Stimulated activated naive CD8-positive, alpha-beta T cell treated with anti-CD3 and anti-CD28 coated beads, Interleukin-15, Interleukin-2, amounts not matched to agents 100 ng/mL and 50 ng/mL, for 24 hours (primary cell): ENCODE measurements around the gene TRERF1.

Source experiments
- H3K27ac Mint-ChIP-seq: one replicate; pipeline ENCODE4 v1.8.0; 2021; ENCODE audit warnings: mild to moderate bottlenecking, mixed read lengths
- H3K27me3 Mint-ChIP-seq: one replicate; pipeline ENCODE4 v1.8.0; 2021; ENCODE audit warnings: mixed read lengths
- H3K36me3 Mint-ChIP-seq: one replicate; pipeline ENCODE4 v1.8.0; 2021; ENCODE audit warnings: low read depth, mixed read lengths
- H3K4me1 Mint-ChIP-seq: one replicate; pipeline ENCODE4 v1.8.0; 2021; ENCODE audit warnings: low read depth, mixed read lengths
- H3K4me3 Mint-ChIP-seq: one replicate; pipeline ENCODE4 v1.8.0; 2021; ENCODE audit warnings: mild to moderate bottlenecking, mixed read lengths
- H3K9me3 Mint-ChIP-seq: one replicate; pipeline ENCODE4 v1.8.0; 2021; ENCODE audit warnings: mixed read lengths

TRERF1 gene

GRCh38 chr6:42400886-42401612 is 50.7 kb downstream of the TRERF1 start:
- H3K4me3 Mint-ChIP-seq: no peak overlapping the region
- peaks cover 74% of the 10 kb centered on the region for H3K4me1 Mint-ChIP-seq
- peak overlapping the region; percentile 17 for H3K27ac Mint-ChIP-seq
- no peaks in the 10 kb centered on the region for H3K9me3 Mint-ChIP-seq
- H3K36me3 Mint-ChIP-seq: no peaks in the 10 kb centered on the region
- no peaks in the 10 kb centered on the region for H3K27me3 Mint-ChIP-seq

GRCh38 chr6:42400061-42400760 is 51.5 kb downstream of the TRERF1 start:
- H3K9me3 Mint-ChIP-seq: no peaks in the 10 kb centered on the region
- H3K4me3 Mint-ChIP-seq: no peak overlapping the region
- no peaks in the 10 kb centered on the region for H3K27me3 Mint-ChIP-seq
- H3K36me3 Mint-ChIP-seq: no peaks in the 10 kb centered on the region
- no peak overlapping the region for H3K27ac Mint-ChIP-seq
- H3K4me1 Mint-ChIP-seq: peaks cover 81% of the 10 kb centered on the region

GRCh38 chr6:42396720-42397119 is 55.0 kb downstream of the TRERF1 start:
- H3K9me3 Mint-ChIP-seq: no peaks in the 10 kb centered on the region
- no peak overlapping the region for H3K4me3 Mint-ChIP-seq
- no peaks in the 10 kb centered on the region for H3K36me3 Mint-ChIP-seq
- H3K27ac Mint-ChIP-seq: no peak overlapping the region
- no peaks in the 10 kb centered on the region for H3K27me3 Mint-ChIP-seq
- H3K4me1 Mint-ChIP-seq: peaks cover 81% of the 10 kb centered on the region

- Mint-ChIP-seq H3K4me3 (peak overlapping the region; percentile 27), H3K27ac (peak overlapping the region; percentile 78), H3K36me3 (no peaks in the 10 kb centered on the region), H3K27me3 (no peaks in the 10 kb centered on the region), H3K4me1 (peaks cover 84% of the 10 kb centered on the region), H3K9me3 (no peaks in the 10 kb centered on the region)
Measured at GRCh38 chr6:42394881-42395620, 56.7 kb downstream of the TRERF1 start.

- Mint-ChIP-seq H3K4me1 (peaks cover 88% of the 10 kb centered on the region), H3K4me3 (peak overlapping the region; percentile 53), H3K27me3 (no peaks in the 10 kb centered on the region), H3K36me3 (no peaks in the 10 kb centered on the region), H3K27ac (peak overlapping the region; percentile 46), H3K9me3 (no peaks in the 10 kb centered on the region)
Measured at GRCh38 chr6:42394151-42394550, 57.6 kb downstream of the TRERF1 start.

- no peaks in the 10 kb centered on the region for H3K9me3 Mint-ChIP-seq
- H3K4me3 Mint-ChIP-seq: no peak overlapping the region
- H3K4me1 Mint-ChIP-seq: peaks cover 90% of the 10 kb centered on the region
- H3K27me3 Mint-ChIP-seq: no peaks in the 10 kb centered on the region
- H3K36me3 Mint-ChIP-seq: no peaks in the 10 kb centered on the region
- H3K27ac Mint-ChIP-seq: peak overlapping the region; percentile 13
Measured at GRCh38 chr6:42393339-42393738, 58.4 kb downstream of the TRERF1 start.

- Mint-ChIP-seq H3K9me3 (no peaks in the 10 kb centered on the region), H3K27me3 (no peaks in the 10 kb centered on the region), H3K4me1 (peaks cover 91% of the 10 kb centered on the region), H3K36me3 (no peaks in the 10 kb centered on the region), H3K4me3 (no peak overlapping the region), H3K27ac (peak overlapping the region; percentile 13)
Measured at GRCh38 chr6:42392833-42393232, 58.9 kb downstream of the TRERF1 start.

- no peaks in the 10 kb centered on the region for H3K36me3 Mint-ChIP-seq
- no peaks in the 10 kb centered on the region for H3K27me3 Mint-ChIP-seq
- peak overlapping the region; percentile 76 for H3K4me3 Mint-ChIP-seq
- H3K9me3 Mint-ChIP-seq: no peaks in the 10 kb centered on the region
- peaks cover 98% of the 10 kb centered on the region for H3K4me1 Mint-ChIP-seq
- peak overlapping the region; percentile 98 for H3K27ac Mint-ChIP-seq
Measured at GRCh38 chr6:42391441-42391840, 60.3 kb downstream of the TRERF1 start.

- H3K36me3 Mint-ChIP-seq: no peaks in the 10 kb centered on the region
- no peaks in the 10 kb centered on the region for H3K9me3 Mint-ChIP-seq
- peak overlapping the region; percentile 76 for H3K4me3 Mint-ChIP-seq
- H3K27ac Mint-ChIP-seq: peak overlapping the region; percentile 98
- H3K4me1 Mint-ChIP-seq: peaks cover 100% of the 10 kb centered on the region
- H3K27me3 Mint-ChIP-seq: no peaks in the 10 kb centered on the region
Measured at GRCh38 chr6:42390228-42390934, 61.3 kb downstream of the TRERF1 start.

- no peaks in the 10 kb centered on the region for H3K36me3 Mint-ChIP-seq
- H3K9me3 Mint-ChIP-seq: no peaks in the 10 kb centered on the region
- peak overlapping the region; percentile 76 for H3K4me3 Mint-ChIP-seq
- peaks cover 98% of the 10 kb centered on the region for H3K4me1 Mint-ChIP-seq
- no peaks in the 10 kb centered on the region for H3K27me3 Mint-ChIP-seq
- peak overlapping the region; percentile 98 for H3K27ac Mint-ChIP-seq
Measured at GRCh38 chr6:42389736-42390135, 62.0 kb downstream of the TRERF1 start.

- peaks cover 97% of the 10 kb centered on the region for H3K4me1 Mint-ChIP-seq
- no peaks in the 10 kb centered on the region for H3K36me3 Mint-ChIP-seq
- no peaks in the 10 kb centered on the region for H3K9me3 Mint-ChIP-seq
- H3K27ac Mint-ChIP-seq: peak overlapping the region; percentile 89
- no peaks in the 10 kb centered on the region for H3K27me3 Mint-ChIP-seq
- peak overlapping the region; percentile 44 for H3K4me3 Mint-ChIP-seq
Measured at GRCh38 chr6:42388046-42388445, 63.7 kb downstream of the TRERF1 start.

- Mint-ChIP-seq H3K4me1 (peaks cover 93% of the 10 kb centered on the region), H3K4me3 (peak overlapping the region; percentile 44), H3K36me3 (no peaks in the 10 kb centered on the region), H3K27ac (peak overlapping the region; percentile 70), H3K27me3 (no peaks in the 10 kb centered on the region), H3K9me3 (no peaks in the 10 kb centered on the region)
Measured at GRCh38 chr6:42387336-42387735, 64.4 kb downstream of the TRERF1 start.

GRCh38 chr6:42385339-42385738 is 66.4 kb downstream of the TRERF1 start:
- peaks cover 84% of the 10 kb centered on the region for H3K4me1 Mint-ChIP-seq
- H3K27ac Mint-ChIP-seq: no peak overlapping the region
- H3K4me3 Mint-ChIP-seq: no peak overlapping the region
- no peaks in the 10 kb centered on the region for H3K27me3 Mint-ChIP-seq
- H3K36me3 Mint-ChIP-seq: no peaks in the 10 kb centered on the region
- no peaks in the 10 kb centered on the region for H3K9me3 Mint-ChIP-seq

- Mint-ChIP-seq H3K4me3 (peak overlapping the region; percentile 31), H3K36me3 (no peaks in the 10 kb centered on the region), H3K9me3 (no peaks in the 10 kb centered on the region), H3K4me1 (peaks cover 79% of the 10 kb centered on the region), H3K27me3 (no peaks in the 10 kb centered on the region), H3K27ac (peak overlapping the region; percentile 79)
Measured at GRCh38 chr6:42383421-42384205, 68.1 kb downstream of the TRERF1 start.
